NCI-H1930 (cell line): ENCODE measurements around the gene APOA4.

ENCODE experiments used
- DNase-seq, 2 experiments: peaks; one replicate each; lab custom pipeline; 2025; lab: John Stamatoyannopoulos, UW

Gene APOA4

DNA sequence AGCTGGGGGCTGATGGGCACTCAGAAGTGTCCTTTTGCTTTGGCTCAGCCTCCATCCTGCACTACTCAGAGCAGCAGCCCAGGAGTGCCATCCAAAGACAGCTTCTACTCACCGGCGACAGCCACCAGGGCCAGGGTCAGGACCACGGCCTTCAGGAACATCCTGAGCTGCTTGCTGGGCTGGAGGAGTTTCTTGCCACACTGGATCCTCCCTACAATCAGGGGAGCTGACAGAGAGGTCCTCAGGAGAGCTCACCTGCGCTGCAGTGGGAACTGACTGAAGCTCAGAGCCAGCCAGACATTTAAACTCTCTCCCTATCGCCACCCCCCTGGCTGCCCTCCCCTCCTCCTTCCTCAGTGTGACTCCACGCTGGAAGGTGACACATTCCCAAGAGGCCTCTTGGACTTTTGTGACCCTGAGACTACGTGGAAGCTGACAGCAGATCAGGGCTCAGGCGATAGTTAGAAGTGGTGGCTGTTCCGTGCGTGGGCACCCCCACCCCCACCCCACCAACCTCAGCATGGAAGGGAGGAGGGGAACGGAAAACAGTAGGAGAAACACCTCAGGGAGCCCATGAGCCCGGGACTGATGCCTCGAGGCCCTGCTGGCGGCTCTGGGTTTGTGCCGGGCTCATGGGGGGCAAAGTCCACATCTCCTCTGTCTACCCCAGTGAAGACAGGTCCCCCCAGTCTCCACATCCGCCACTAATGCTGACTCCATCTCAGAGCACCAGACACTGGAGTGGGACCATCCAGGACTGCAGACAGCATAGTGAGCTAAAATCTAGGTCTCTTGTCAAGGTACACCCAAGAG is at the start of gene APOA4:
APOA4 (minus strand) TSS at position 274 of the 813 bp plus-strand sequence; CDS start at position 161, 113 bp downstream.
- DNase-seq: no peak

DNA sequence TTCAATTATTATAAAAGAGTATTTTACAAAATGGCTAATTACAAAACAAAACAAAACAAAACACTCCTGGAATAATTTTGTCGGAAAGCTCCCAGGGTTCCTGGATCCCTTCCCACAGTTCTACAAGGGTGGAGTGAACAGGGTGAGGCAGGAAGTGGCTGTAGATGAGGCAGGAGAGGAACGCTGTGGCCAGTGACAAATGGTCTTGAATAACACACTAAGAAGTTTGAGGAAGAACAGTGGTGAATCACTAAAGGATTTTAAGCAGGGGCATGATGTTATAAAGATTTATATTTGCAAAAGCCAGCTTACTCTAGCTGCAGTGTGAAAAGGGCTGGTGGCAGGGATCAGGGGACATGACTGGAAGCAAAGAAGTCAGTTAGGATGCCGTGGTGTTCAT is 48.1 kb upstream of the APOA4 start:
- DNase-seq: no peak

DNA sequence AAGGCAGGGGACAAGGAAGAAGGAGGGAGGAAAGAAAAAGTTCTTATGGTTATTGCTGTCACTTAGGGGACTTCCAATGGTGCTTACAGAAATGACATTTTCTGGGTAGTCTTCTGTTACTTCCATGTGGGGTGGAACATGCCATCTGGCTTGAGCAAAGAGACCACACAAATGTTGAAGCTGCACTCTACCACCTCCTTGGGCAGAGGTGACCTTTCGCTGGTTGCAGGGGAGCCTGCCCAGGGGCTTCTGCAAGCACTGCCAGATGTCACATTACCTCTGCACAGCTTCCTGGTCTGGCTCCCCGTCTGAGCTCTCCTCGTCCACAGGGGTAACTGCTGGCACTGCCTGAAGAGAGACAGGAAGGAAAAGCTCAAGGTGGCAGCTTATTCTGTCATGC is 47.0 kb upstream of the APOA4 start:
- DNase-seq: no peak

DNA sequence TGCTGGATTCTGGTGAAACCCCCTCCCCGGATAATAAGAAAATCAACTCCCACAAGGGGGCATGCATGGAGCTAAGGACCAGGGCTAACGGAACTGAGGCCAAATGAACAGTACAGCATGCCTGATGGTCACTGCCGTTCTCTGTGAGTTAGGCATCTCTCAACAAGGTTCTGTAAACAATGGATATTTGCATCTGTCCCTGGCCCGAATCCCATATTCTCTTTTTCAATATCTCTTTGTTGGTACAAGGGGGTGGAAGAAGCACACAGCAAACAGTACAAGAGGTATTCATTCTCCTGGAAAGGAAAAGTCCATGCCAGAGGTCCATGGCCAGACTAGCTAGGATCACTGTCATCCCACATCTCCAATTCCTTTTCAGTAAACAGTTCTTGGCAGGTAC is 46.5 kb upstream of the APOA4 start:
- DNase-seq: no peak

DNA sequence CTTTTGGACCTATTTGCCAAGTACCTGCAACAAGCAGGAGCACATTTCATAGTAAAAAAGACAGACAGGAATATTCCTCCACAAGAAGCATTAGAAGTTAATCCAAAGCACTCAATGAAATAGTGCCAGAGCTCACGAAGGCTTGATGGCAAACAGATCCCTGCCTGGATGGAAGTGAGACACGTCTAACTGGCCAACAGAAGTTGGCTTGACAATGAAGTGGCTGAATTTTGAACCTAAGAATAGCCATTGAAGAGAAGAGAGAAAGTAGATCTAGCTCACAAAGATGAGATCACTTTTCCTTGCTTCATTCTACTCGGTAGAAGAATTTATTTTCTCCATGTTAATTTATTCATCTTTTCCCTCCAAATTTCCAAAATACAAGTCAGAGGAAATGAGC is 45.0 kb upstream of the APOA4 start:
- DNase-seq: no peak

DNA sequence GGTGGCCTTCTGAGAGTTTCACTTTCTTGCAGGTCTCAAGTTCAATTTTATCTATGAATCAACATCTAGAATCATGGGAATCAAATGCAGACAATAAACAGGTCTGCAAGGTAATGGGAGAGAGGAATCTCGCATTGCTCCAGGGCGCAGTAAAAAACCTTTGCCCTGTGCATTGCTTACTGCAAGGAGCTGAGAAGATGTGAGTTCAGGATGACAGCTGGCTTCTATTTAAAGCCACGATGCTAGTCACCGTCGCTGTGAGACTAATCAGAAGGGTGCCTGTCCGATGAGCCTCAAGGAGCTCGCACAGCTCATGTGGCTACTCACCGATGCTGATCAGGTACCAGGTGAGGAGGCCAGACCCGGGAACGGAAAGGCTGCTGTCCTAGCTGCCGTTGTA is 44.5 kb upstream of the APOA4 start:
- no peak for DNase-seq

DNA sequence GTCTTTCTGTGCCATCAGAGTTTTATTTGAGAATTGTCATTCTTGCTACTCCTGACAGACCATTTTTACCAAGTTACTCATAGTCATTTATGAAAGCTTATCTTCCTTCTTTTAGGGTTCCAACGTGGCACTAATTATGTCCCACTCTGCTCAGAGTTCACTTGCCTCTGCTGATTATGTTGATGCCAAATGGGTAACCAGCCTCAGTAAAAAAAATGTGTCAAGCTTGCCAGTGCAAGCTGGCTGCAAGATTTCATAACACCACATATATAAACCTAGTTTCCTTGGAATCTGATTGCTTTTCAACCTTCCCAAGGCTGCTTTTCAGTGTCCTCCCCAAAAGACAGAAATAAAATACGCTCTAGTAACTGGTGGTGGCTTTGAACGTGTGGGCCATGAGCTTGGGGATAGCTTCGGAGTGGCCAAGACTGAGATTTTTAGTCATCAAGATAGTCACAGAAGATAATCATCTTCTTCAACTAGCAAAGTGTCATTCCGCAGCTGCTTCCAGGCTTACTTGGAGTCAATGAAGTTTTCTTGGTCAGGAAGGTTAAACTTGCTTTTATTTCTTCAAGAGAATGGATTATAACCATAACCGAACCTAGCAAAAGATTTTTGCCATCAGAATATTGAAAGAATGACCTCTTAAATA is 43.8 kb upstream of the APOA4 start:
- DNase-seq: no peak

DNA sequence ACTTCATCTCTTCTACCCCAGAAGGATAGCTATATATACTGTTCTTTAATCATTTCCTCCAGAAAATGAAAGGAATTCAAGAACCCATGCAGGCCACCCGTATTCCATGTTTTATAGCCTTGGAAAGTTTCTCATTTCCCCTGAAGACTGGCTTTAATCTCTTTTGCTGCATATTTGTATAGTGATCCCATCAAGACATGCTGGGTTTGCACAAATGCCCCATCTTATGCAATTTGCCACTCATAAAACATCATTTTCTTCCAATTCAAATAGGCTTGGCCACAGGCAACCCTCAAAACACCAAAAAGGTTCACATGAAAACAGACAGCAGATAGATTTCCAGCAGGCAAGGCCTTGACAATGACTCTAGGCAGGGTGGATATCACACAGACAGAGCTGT is 42.6 kb upstream of the APOA4 start:
- DNase-seq: no peak

DNA sequence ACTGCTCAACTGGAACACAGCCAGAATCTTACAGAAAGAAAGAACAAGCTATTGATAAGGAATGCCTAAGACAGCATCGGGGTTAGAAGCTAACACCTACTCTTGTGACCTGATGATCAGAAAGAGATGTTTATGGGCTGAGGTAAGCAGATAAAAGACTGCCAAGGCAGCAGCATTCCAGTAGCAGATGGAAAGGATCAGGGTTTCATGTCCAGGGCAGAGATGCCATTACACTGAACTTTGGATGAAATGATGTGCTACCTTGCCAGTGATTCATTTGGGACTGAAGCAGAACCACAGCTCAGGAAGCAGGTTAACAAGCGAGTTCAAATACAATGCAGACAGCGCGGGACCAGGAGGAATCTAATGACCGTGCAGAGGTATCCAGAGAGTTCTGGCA is 41.4 kb upstream of the APOA4 start:
- DNase-seq: no peak

DNA sequence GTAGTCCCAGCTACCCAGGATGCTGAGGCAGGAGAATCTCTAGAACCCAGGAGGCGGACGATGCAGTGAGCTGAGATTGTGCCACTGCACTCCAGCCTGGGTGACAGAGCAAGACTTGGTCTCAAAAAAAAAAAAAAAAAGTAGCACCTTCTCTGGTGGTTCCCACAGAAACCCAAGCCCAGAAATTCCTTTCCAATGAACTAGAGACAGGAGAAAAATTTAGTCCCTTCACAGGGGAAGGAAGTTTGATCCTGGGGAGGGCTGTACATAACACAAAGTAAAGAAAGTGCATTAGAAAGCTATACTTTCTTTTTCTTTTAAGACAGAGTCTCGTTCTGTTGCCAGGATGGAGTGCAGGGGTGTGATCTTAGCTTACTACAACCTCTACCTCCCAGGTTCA is 39.8 kb upstream of the APOA4 start:
- DNase-seq: no peak

DNA sequence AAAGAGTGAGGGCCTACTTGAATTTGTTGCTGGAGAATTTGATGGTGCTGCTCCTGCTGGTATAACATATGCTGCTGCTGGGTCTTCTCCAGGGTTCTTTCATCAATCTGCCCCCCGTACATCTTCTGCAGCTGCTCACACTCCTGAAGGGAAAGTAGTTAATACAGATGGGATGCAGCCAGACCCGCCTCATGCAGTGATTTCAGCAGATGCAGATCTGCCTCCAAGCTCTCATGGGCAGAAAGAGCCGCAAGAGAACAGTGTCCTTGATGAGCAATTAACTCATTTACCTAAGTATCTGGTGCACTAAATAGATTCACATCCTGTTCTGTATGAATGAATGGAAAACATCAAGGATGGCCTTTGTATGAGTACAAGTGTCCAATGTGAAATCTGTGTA is 39.1 kb upstream of the APOA4 start:
- no peak for DNase-seq

DNA sequence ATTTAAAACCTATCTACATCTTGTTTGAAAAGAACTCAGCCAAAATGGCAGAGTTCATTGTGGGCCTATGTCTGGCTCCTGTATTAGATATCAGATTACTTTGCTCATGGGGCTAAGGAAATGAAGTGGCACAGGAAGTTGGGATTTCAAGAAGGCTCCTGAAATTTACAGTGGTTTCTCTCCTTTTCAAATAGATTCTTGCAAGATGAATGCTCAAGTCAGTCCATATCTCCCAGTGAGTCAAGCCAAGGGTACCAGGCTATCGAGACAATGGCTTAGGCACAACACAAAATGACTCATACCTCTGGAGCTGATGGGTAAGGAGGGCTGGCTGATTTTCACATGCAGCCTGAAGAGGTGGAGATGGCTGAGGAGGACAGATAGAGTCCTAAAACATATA is 38.4 kb upstream of the APOA4 start:
- no peak for DNase-seq

DNA sequence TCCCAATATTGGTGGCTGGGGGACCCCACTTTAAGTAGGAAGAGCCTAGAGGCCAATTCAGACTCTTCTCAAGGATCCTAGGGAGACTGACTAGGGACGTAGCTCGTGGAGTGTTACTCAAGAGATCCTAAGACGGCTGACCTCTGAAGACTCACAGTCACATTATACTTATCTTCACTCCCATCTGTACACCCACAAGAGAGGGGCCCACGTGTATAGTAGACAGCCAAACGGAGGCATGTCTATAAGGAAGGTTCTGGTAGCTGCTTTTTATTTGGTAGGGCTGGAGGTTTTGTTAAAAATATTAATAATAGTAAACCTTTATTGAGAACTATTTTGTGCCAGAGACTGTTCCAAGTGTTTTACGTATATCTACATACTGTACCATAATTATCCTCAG is 37.2 kb upstream of the APOA4 start:
- no peak for DNase-seq

DNA sequence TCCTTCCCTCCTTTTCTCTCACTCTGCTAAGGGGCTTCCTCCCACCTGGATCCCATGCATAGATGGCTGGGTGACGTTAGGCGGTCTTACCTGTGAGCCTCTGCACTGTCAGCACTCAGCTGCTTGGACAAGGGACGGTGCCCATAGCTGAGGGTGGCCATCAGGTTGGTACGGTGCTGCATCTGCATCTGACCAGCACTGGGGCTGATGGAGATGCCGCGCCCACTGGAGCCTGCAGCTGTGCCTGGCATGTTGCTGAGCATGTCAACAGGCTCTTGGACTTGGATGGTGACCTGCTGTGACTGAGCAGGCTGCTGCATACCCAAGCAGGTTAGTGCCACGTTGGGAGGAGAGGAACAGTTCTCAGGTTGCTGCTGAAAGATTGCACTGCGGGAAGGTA is 36.1 kb upstream of the APOA4 start:
- DNase-seq: no peak

DNA sequence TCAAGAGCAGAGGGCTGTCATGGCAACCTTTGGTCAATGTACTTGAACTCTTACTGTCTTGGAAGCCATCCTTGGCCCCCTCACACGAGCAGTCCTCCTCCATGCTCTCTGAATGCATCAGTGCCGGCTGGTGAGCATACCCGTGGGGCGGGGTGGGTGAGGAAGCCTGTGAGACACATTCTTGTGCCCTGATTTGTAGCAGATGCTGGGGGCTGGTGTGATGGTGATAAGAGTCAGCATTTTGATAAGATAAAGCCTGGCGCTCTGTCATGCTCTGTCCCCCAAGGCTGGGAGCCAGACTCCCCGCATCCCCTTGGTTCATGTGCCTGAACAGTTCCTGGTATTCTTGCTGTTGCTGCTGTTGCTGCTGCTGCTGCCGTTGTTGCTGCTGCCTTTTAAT is 34.8 kb upstream of the APOA4 start:
- DNase-seq: no peak

DNA sequence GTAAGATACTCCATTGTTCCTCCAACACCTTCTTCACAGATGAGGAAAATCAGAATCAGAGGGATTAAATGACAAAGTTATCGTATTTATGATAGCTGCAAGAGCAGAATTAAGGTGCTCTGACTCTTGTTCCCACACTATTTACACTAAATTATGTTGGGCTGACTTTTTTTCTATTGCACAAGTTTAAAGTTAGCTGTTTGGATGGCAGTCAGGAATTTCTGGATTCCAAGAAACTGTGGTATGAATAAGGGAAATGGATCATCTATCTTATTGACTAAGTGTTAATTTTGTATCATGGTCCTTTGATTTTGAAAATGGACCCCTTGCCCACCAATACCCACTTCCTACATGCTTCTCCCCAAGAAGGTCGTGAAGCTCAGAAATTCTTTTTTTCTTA is 34.2 kb upstream of the APOA4 start:
- DNase-seq: no peak

DNA sequence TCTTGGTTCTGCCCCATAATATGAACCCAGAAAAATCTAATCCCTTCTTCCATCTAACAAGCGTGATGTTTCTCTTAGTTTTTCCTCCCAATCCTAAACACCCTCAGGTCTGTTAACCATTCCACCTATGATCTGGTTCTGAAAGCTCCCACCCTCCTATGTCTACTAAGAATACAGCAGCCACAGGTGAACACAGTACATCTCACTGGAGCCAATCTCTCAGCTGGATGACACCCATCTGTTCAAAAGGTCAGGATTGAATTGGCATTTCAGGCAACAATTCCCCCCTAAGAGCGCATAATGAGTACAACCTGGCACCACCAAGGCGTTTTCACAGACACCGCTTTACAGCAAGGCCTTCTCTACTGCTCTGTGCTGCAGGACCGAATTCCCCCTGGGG is 33.3 kb upstream of the APOA4 start:
- DNase-seq: no peak

DNA sequence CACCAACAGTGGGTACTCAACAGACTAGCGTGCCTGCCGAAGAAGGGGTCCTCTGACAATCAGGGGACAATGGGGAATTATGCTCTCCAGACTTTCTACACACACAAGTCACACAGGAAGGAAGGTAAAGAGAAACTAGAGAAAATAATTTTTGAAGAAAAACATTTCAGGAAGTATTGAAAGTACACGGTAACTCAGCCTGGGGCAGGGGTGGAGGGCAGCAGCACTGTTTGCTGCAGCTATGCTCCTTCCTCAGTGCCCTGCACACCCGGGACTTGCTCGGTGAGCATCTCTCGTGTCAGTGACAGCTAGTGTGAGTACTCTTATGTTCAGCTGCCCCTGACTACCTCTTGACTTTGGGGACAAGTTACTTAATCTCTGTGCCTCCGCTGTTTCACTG is 32.3 kb upstream of the APOA4 start:
- DNase-seq: no peak

DNA sequence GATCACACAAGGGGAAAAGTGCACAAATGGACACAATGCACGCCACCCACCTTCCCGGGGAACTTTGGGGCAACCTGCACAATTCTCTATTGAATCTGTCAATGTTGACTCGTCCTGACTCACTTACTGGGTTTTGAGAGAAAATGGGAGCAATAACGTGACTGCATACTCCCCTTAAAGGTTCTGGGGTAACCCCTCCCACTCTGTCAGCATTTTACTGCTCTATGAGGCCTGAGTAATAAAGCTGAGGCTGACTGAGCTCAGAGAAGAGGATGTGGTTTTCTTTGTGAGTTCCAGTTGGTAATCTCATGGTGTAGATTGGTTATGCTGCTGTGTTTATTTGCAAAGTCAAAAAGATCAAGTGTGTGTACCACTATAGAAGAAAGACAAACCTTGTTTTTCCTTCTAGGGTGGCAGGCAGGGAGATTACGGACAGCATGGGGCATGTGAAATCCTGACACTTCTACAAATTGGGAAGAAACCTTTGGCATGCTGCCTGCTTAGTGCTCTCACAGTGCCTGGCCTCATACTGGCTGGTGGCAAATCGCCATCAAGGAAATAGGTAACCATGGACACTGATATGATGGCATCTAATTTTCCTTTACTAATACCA is 30.5 kb upstream of the APOA4 start:
- no peak for DNase-seq

DNA sequence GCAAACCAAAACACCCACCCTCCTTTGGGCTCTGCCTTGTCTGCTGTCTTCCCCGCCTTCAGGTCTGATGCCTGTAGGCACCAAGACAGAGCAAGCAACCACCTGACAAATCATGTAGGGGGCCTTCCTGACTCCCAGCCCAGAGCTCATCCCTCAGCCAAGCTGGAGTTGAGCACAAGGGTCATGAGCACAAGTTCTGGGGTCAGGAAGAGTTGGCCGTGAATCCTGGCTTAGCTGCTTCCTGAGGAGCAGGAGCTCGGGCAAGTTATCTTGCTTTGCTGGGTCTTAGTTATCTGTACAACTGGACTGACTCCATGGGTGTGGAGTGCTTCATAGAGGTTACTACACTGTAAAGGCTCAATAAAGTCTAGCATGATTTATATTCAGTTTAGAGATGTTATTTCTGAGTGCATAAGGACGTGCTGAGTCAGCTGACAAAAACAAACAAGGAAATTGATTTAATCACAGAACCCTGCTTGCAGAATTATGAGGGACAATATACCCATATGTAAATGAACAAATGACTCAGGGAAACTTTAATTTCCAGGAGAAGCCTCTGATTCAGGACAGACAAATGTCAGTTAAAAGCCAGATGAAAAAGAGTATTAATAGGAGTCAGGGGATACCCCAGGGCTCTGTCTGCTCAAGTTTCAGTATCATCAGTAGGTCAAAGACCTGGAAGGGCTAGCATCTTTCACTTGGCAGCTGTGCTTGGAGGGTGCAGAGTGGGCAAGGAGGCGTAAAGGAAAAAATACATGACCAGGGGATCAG is 29.3 kb upstream of the APOA4 start:
- no peak for DNase-seq

DNA sequence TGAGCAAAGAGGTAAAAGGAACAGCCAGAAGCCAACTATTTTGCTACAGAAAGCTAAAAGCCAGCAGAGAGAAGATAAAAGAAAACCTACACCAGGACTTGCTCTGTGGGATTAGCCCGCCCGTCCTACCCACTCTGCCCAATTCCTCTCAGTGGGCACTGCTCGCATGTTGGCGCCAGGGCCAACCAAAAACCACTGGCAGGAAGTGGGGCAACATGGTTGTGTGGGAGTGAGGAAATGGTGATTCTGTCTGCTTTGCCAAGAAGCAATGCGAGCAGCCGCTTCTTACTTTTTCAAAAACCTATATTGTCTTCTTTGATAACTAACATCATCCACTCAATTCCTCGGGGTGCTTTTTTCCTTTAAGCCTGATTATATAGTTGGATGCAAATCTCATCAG is 28.5 kb upstream of the APOA4 start:
- no peak for DNase-seq

DNA sequence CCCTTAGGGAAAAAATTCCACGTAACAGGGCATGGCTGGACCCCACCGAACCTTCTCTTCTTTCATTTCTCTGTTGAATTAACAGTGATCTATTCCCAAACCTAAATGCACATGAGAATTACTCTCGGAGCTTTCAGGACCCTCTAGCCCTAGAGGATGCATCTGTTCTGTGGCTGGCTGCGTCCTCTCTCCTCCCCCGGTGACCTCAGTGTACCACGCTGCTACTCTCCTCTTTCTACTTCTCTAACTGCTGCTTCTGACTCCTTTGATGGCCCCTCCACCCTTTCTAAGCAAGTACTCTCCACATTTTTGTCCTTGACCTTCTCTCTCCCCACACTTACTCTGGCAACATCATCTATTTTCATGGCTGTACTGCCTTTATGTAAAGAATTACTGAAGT is 26.4 kb upstream of the APOA4 start:
- DNase-seq: no peak

DNA sequence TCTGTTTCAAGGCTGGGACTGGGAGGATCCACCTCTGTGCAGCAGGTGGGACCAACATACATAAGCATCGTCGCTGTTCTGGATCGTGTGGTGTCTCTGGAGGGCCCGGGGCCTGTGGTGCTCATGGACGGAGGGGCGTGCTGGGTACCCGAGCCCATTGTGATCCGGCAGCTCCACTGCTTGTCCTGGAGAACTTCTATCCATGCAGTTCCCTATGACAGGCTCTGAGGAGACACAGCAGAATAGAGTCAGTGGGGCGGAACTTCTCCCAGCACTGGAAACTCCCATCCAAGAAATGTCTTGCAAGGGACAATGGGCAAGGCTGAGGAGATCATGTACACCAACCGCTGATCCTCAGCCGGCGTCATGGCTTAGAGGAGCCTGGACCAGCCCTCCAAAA is 26.0 kb upstream of the APOA4 start:
- DNase-seq: no peak
